Duodenal mucosa (tissue), 2 donors: ENCODE results near the gene PDGFC.

Source experiments
- H3K27ac ChIP-seq: one replicate; pipeline ENCODE4 v1.7.0; 2013; ENCODE audit warnings: low read depth, low read length
- H3K27me3 ChIP-seq, 2 donors: one replicate each; pipeline ENCODE4 v1.7.0; 2013; ENCODE audit warnings: low read length in 2 of 2, control low read depth in 1 of 2; ENCODE audit not compliant: insufficient read depth in 2 of 2, control insufficient read depth in 1 of 2
- H3K36me3 ChIP-seq, 2 donors: one replicate each; pipeline ENCODE4 v1.7.0; 2013; ENCODE audit warnings: low read length in 2 of 2, control low read depth in 1 of 2; ENCODE audit not compliant: insufficient read depth in 2 of 2, control insufficient read depth in 1 of 2
- H3K4me1 ChIP-seq, 2 donors: one replicate each; pipeline ENCODE4 v1.7.0; 2013; ENCODE audit warnings: low read length in 2 of 2, control low read depth in 1 of 2; ENCODE audit not compliant: insufficient read depth in 2 of 2, control insufficient read depth in 1 of 2
- H3K4me3 ChIP-seq, 2 donors: one replicate each; pipeline ENCODE4 v1.7.0; 2013; ENCODE audit warnings: low read length in 2 of 2, low read depth in 1 of 2
- H3K9ac ChIP-seq, 2 donors: one replicate each; pipeline ENCODE4 v1.7.0; 2013; ENCODE audit warnings: low read length in 2 of 2, low read depth in 1 of 2
- H3K9me3 ChIP-seq, 2 donors: one replicate each; pipeline ENCODE4 v1.7.0; 2013; ENCODE audit warnings: low read length in 2 of 2, control low read depth in 1 of 2; ENCODE audit not compliant: control insufficient read depth in 1 of 2

Gene PDGFC

DNA sequence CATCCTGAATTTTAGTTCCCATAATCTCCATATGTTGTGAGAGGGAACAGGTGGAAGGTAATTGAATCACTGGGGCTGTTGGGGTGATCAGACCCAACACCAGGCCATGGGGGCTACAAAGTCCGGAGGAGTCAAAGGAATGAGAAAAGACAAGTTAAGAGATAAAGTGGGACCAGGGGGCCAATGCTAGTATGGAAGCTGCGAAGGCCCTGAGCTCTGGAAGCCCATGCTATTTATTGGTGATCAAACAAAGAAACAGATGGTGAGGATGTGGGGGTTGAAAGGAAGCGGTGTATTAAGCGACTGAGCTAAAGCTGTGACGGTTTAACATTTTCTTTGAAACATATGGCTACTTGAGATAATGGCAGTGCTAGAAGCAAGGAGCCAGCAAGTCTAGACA is 132.8 kb downstream of the PDGFC start:
- peaks cover 0 to 1% of the 10 kb centered on the region in 2 donors for H3K4me1 ChIP-seq
- H3K27me3 ChIP-seq, result no peaks in the 10 kb centered on the region
- H3K9ac ChIP-seq, result no peak overlapping the region
- peaks cover 18 to 20% of the 10 kb centered on the region in 2 donors for H3K9me3 ChIP-seq
- no peak overlapping the region for H3K27ac ChIP-seq
- H3K36me3 ChIP-seq, result no peaks in the 10 kb centered on the region
- no peak overlapping the region for H3K4me3 ChIP-seq

DNA sequence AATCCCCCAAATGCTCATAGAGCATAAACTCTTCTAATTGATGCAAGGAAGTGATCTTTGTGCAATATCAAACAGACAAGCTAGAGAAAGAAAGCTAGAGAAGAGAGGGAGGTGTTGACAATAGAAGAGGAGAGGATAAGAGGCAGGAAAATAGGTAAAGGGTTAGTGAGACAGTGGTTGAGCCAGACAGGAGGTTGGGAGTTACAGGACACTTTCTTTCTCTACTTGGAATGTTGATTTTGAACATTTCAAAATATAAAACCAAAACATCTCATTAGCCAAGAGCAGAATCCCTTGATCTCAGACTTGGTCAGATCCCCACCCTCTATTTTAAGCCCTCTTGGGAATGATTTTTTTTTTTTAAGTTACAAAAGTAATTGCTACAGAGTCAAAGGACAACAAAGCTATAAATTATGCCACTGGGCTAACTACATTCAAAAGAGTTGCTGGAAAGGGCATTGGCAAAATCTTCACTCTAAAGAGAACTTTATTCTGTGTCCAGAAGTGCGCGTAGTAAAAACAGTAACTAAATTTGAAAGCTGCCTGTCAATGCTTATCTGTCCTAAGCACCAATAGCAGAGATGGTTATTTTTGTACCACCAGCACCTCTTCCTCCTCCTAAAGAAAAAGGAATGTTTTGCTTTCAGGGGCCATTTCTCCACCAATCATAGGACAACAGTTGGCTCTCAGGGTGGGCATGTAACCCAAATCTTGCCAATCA is 133.8 kb downstream of the PDGFC start:
- H3K27ac ChIP-seq, result no peak overlapping the region
- H3K36me3 ChIP-seq, result no peaks in the 10 kb centered on the region
- no peak overlapping the region for H3K4me3 ChIP-seq
- no peak overlapping the region for H3K9ac ChIP-seq
- peaks cover 0 to 2% of the 10 kb centered on the region in 2 donors for H3K4me1 ChIP-seq
- H3K9me3 ChIP-seq, result peaks cover 18 to 20% of the 10 kb centered on the region in 2 donors
- H3K27me3 ChIP-seq, result no peaks in the 10 kb centered on the region

DNA sequence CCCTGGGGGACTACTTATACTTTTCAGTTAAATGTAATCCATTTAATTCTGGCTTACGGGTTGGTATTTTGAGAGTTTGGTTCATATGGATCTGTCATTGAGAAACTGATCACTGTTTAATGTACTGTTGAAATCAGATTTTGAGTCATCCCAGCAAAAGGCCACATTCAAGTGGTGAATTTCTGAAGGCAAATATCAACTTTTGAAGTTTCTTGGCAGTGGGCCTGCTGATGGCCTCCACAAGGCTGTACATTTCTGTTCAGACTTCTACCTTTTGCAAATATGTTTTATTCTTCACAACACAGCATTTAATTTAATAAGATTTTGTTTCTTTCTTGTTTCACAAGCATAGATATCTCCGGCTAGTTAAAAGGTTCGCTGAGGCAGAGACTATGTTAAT is 138.7 kb downstream of the PDGFC start:
- H3K9me3 ChIP-seq, result peaks cover 0 to under 1% of the 10 kb centered on the region in 2 donors
- H3K4me3 ChIP-seq, result no peak overlapping the region
- no peak overlapping the region for H3K9ac ChIP-seq
- H3K36me3 ChIP-seq, result no peaks in the 10 kb centered on the region
- H3K4me1 ChIP-seq, result peaks cover 0 to 2% of the 10 kb centered on the region in 2 donors
- no peak overlapping the region for H3K27ac ChIP-seq
- no peaks in the 10 kb centered on the region for H3K27me3 ChIP-seq

DNA sequence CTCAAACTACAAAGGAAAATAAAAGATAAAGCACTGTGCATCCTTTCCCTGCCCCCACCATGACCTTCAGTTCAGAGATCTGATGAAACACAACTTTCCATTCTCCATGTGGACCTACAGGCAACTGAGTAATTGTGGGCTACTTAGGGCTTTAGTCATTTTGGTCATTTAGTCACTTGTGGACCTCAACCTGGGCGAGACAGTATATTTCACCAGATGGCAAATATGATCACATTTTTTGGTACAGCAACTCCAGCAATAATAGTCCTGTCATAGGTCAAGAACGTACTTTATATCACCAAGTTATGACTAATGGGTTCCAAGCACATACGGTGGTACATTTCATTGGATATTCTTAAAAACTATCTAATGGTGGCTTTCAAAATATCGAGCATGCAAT is 141.2 kb downstream of the PDGFC start:
- Histone ChIP-seq H3K9me3 (no peaks in the 10 kb centered on the region), H3K36me3 (no peaks in the 10 kb centered on the region), H3K27ac (no peak overlapping the region)

DNA sequence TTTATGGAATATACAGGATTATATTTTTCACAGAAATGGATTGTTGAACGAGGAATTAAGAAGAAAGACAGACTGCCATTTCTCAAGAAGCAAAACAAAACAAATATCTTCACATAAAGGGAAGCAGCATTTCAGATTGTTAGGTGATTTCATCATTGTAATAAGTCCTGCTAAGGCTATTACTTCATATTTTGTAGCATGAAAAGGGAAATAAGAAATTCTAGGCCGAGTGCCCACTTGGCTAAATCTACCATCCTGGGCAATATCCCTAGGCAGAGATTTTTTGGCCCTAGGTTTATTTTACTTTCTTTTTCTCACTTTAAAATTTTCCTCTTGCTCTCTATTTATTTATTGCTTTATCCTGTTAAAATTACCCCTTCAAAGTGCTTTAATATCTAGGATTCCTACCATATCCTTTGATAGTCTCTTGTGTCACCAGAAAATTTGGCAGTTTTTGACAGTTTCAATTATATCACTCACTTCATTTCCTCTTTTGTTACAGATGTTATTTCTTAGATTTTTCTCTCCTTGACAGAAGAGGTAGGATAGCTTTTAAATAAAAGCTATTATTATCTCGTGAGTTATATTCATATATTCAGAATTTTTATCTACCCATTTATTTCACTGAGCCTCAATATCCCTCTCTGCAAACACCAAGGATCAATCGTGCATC is 142.3 kb downstream of the PDGFC start:
- Histone ChIP-seq H3K27me3 (no peaks in the 10 kb centered on the region), H3K27ac (no peak overlapping the region), H3K36me3 (no peaks in the 10 kb centered on the region), H3K4me3 (no peak overlapping the region), H3K9me3 (no peaks in the 10 kb centered on the region), H3K4me1 (peaks cover 0 to 2% of the 10 kb centered on the region in 2 donors), H3K9ac (no peak overlapping the region)

More for the DNA sequence above, 141.2 kb downstream of the PDGFC start:
- no peak overlapping the region for H3K9ac ChIP-seq
- no peaks in the 10 kb centered on the region for H3K27me3 ChIP-seq
- H3K4me1 ChIP-seq, result peaks cover 0 to 2% of the 10 kb centered on the region in 2 donors
- no peak overlapping the region for H3K4me3 ChIP-seq

DNA sequence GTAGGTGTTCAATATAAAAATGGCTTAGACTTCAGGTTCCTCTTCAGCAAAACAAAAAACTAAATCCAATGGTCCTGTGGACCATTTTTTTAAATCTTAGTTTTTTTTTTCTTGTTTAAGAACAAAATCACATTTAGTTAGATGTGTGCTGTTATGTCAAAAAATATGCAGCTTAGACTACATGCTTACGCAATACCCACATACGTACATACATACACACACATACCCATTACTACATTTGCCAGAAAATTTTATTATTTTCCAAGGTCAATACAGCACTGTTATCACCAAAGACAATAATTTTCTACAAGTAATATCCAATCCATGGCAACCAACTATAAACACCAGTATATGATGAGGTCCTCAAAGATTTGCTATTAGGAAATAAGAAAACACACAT is 144.1 kb downstream of the PDGFC start:
- Histone ChIP-seq H3K9me3 (no peaks in the 10 kb centered on the region), H3K36me3 (no peaks in the 10 kb centered on the region), H3K9ac (no peak overlapping the region), H3K4me3 (no peak overlapping the region), H3K4me1 (no peaks in the 10 kb centered on the region), H3K27me3 (no peaks in the 10 kb centered on the region), H3K27ac (no peak overlapping the region)

DNA sequence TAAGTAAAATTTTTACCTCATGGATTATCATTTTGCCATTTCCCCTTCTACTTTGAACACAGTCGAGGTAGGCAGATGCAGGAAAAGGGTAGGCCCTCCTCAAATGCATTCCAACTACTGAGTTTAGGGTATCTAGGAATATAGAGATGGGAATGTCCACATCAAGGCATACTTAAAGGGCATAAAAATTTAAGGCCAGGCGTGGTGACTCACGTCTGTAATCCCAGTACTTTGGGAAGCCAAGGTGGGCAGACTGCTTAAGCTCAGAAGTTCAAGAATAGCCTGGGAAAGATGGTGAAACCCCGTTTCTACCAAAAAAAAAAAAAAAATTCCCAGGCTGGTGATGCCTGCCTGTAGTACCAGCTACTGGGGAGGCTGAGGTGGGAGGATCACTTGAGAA is 146.5 kb downstream of the PDGFC start:
- H3K4me1 ChIP-seq, result no peaks in the 10 kb centered on the region
- no peak overlapping the region for H3K27ac ChIP-seq
- H3K9me3 ChIP-seq, result no peaks in the 10 kb centered on the region
- no peaks in the 10 kb centered on the region for H3K27me3 ChIP-seq
- no peak overlapping the region for H3K9ac ChIP-seq
- H3K36me3 ChIP-seq, result no peaks in the 10 kb centered on the region
- H3K4me3 ChIP-seq, result no peak overlapping the region

DNA sequence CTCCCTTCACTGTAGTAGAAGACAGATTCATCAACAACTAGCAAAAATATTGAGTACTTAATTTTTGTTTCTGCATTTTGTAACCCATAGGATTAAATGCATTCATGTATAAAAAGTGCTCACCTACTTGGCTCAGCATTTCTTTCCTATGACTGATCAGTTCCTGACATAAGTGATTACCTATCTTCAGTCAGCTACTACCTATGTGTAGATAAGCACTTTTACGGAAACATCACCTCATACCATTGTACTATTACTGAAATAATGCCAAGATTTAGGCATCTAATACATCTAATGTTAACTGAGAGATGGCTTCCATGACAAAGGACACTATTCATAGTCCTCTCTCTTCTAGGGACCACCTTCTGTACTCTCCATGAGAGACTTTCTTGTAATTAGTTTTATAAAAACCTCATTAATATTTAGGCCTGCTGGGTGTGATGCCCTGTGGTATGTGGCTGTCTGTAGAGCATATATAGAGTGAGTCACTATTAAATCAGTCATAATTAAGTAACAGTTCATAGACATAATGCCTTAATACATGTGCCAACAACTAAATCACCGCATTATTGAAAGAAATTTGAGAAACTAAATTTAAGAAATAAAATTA is 147.0 kb downstream of the PDGFC start:
- Histone ChIP-seq H3K4me3 (no peak overlapping the region), H3K36me3 (no peaks in the 10 kb centered on the region), H3K27ac (no peak overlapping the region), H3K27me3 (no peaks in the 10 kb centered on the region), H3K9me3 (no peaks in the 10 kb centered on the region), H3K4me1 (no peaks in the 10 kb centered on the region), H3K9ac (no peak overlapping the region)

DNA sequence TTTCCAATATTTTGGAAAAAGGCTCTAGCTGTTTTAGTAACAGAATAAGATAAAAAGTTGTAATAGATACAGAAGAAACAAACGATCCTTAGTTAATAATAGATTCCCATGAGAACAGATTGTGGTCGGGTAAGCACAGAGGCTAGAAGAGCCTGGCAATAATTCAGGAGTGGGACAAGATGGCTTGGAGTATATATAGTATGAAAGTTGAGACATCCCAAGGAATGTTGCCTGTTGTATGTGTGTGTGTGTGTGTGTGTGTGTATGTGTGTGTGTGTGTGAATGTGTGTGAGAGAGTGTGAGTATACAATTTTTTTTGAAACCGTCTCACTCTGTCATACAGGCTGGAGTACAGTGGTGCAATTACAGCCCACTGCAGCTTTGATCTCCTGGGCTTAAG is 150.7 kb downstream of the PDGFC start:
- no peaks in the 10 kb centered on the region for H3K27me3 ChIP-seq
- H3K36me3 ChIP-seq, result no peaks in the 10 kb centered on the region
- no peaks in the 10 kb centered on the region for H3K9me3 ChIP-seq
- no peaks in the 10 kb centered on the region for H3K4me1 ChIP-seq
- no peak overlapping the region for H3K9ac ChIP-seq
- H3K27ac ChIP-seq, result no peak overlapping the region
- no peak overlapping the region for H3K4me3 ChIP-seq

DNA sequence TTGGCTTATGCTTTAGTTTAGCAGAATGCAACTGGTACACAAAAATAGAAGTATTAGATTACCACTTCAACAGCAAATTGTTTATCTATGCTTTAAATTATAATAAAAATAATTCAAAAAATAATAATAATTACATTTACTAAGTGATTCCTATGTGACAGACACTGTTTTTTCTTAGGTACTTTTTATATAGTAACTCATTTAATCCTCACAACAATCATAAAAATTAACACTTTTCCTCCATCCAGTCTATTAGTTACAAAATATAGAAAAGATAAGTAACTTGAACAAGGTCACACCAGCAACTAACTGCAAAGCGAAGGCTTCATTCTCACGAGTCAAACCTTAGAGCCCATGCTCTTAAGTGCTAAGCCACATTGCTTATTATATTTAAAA is 155.2 kb downstream of the PDGFC start:
- H3K4me1 ChIP-seq, result no peaks in the 10 kb centered on the region
- no peaks in the 10 kb centered on the region for H3K36me3 ChIP-seq
- H3K9ac ChIP-seq, result no peak overlapping the region
- no peaks in the 10 kb centered on the region for H3K9me3 ChIP-seq
- H3K27ac ChIP-seq, result no peak overlapping the region
- H3K27me3 ChIP-seq, result no peaks in the 10 kb centered on the region
- H3K4me3 ChIP-seq, result no peak overlapping the region
